Stimulated activated CD8-positive, alpha-beta memory T cell treated with anti-CD3 and anti-CD28 coated beads, Interleukin-4, amount 100 ng/mL, for 1 hour (primary cell): ENCODE results near the gene PHF24.

Experiments used
- DNase-seq, 2 donors: peaks; one replicate each; pipeline ENCODE4 v3.0.0-alpha.2; 2020; ENCODE audit warnings: low read depth in 2 of 2, low spot score in 1 of 2

PHF24 gene

GRCh38 chr9:34982361-34982760, 24.3 kb downstream of the PHF24 start:
- DNase-seq, result no peak

- no peak for DNase-seq
Observed at GRCh38 chr9:34983209-34983608, 25.1 kb downstream of the PHF24 start.

GRCh38 chr9:34984049-34984448, 26.0 kb downstream of the PHF24 start:
- DNase-seq, result no peak

GRCh38 chr9:34985311-34985899, 27.3 kb downstream of the PHF24 start:
- DNase-seq, result no peak

- DNase-seq, result no peak
Observed at GRCh38 chr9:34986540-34987047, 28.5 kb downstream of the PHF24 start.

GRCh38 chr9:34987160-34987901, 29.2 kb downstream of the PHF24 start:
- DNase-seq, result no peak

GRCh38 chr9:34988218-34989002, 30.3 kb downstream of the PHF24 start:
- no peak for DNase-seq

- DNase-seq, result peak; percentile 86 to 94
Observed at GRCh38 chr9:34989003-34989945, 31.2 kb downstream of the PHF24 start, which contains the start of gene DNAJB5. DNAJB5 (plus strand) TSS chr9:34989745; CDS start chr9:34990631, 886 bp downstream.

- DNase-seq, result no peak
Observed at GRCh38 chr9:34989946-34990635, 32.0 kb downstream of the PHF24 start.

- no peak for DNase-seq
Observed at GRCh38 chr9:34990908-34991606, 33.0 kb downstream of the PHF24 start.

- no peak for DNase-seq
Observed at GRCh38 chr9:34991607-34992375, 33.7 kb downstream of the PHF24 start.

- no peak for DNase-seq
Observed at GRCh38 chr9:34992376-34992951, 34.4 kb downstream of the PHF24 start.

- DNase-seq, result no peak
Observed at GRCh38 chr9:34993502-34994259, 35.6 kb downstream of the PHF24 start.

- no peak for DNase-seq
Observed at GRCh38 chr9:34994260-34994899, 36.3 kb downstream of the PHF24 start.

GRCh38 chr9:34994900-34995669, 37.0 kb downstream of the PHF24 start:
- DNase-seq, result no peak

- no peak for DNase-seq
Observed at GRCh38 chr9:34995670-34996060, 37.6 kb downstream of the PHF24 start.
